ENCODE measurements around the gene TAF8.
"Not testable (repeated sequence)": the region's sequence is repeated elsewhere in the genome, so short reads cannot be mapped to it uniquely, and the experiment has no call there.

Gene TAF8, protein sequence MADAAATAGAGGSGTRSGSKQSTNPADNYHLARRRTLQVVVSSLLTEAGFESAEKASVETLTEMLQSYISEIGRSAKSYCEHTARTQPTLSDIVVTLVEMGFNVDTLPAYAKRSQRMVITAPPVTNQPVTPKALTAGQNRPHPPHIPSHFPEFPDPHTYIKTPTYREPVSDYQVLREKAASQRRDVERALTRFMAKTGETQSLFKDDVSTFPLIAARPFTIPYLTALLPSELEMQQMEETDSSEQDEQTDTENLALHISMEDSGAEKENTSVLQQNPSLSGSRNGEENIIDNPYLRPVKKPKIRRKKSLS

DNA sequence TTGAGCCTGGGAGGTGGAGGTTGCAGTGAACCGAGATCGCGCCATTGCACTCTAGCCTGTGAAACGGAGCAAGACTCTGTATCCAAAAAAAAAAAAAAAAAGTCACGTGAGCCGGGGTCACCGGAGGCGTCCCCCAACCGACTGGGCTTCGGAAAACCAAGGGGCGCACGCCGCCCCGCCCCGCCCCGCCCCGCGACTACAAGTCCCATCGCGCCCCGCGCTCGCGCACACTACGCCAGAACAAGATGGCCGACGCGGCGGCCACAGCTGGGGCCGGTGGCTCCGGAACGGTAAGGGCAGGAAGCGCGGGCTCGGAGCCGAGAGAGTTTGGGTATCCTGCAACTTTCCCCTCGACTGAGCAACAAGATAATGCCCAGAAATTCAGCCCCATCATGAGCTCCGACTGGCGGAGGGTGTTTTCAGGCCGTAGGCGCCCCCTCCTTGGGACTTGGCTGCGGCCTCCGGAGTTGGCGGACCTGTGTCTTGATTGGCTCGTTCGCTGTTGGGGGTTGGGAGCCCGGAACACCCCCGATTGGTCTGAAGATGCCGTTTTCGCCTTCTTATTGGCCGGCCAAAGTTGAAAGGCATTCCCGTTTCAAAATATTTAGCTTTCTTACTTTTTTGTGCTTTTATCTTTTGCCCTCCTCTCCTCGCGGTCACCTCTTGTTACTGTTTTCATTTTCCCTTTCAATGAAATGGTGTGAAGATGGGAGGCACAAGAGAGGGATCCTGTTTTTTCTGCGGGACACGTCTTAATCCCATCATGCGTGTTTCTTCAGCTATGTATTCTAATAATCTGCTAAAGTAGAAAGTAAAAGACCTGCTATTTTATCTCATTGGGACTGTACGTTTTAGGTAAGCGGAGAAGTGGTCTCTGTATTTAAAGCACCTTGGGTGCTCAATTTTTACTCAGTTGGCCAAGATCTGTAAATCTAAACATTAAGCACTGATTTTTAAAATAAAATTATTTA lies at the start of gene TAF8:
Gene TAF8 (plus strand): TSS at position 228 of the 971 bp plus-strand sequence. CDS start 18 bp downstream, at position 246.
- peak; percentile 92 for ATAC-seq

DNA sequence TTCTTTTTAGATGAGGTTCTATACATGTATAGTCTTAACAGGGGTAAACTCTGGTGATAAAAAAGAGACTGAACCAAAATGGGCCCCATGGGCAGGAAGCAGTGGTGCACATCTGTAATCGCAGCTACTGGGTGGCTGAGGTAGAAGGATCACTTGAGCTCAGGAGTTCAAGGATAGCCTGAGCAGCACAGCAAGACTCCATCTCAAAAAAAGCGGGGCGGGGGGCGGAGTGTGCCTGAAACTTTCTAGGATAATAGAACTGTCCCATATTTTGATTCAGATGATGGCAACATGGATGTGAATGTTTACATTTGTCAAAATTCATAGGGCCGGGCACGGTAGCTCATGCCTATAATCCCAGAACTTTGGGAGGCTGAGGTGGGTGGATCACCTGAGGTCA lies 48.8 kb upstream of the TAF8 start:
- TF ChIP-seq ESRRG (CRISPR knock-in tag; IDR thresholded peaks at IDR 0.05) (no peak), ZNF70 (CRISPR knock-in tag; IDR thresholded peaks at IDR 0.05) (no peak), PPARA (CRISPR knock-in tag; IDR thresholded peaks at IDR 0.05; ENCODE audit: borderline replicate concordance) (no peak), ZC3H10 (CRISPR knock-in tag; IDR thresholded peaks at IDR 0.05) (no peak)
- TF ChIP-seq, protein P1, sequence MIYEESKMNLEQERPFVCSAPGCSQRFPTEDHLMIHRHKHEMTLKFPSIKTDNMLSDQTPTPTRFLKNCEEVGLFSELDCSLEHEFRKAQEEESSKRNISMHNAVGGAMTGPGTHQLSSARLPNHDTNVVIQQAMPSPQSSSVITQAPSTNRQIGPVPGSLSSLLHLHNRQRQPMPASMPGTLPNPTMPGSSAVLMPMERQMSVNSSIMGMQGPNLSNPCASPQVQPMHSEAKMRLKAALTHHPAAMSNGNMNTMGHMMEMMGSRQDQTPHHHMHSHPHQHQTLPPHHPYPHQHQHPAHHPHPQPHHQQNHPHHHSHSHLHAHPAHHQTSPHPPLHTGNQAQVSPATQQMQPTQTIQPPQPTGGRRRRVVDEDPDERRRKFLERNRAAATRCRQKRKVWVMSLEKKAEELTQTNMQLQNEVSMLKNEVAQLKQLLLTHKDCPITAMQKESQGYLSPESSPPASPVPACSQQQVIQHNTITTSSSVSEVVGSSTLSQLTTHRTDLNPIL (CRISPR knock-in tag; IDR thresholded peaks at IDR 0.05; ENCODE audit: low read depth), result no peak
- ATAC-seq, result no peak

More for the DNA sequence above, at the start of gene TAF8:
- TF ChIP-seq, protein P2, sequence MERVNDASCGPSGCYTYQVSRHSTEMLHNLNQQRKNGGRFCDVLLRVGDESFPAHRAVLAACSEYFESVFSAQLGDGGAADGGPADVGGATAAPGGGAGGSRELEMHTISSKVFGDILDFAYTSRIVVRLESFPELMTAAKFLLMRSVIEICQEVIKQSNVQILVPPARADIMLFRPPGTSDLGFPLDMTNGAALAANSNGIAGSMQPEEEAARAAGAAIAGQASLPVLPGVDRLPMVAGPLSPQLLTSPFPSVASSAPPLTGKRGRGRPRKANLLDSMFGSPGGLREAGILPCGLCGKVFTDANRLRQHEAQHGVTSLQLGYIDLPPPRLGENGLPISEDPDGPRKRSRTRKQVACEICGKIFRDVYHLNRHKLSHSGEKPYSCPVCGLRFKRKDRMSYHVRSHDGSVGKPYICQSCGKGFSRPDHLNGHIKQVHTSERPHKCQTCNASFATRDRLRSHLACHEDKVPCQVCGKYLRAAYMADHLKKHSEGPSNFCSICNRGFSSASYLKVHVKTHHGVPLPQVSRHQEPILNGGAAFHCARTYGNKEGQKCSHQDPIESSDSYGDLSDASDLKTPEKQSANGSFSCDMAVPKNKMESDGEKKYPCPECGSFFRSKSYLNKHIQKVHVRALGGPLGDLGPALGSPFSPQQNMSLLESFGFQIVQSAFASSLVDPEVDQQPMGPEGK (CRISPR knock-in tag; IDR thresholded peaks at IDR 0.05; ENCODE audit: borderline replicate concordance), result 0 out of 2 replicates have a peak, but pooled peaks have one; percentile 44
- TF ChIP-seq CSDC2 (CRISPR knock-in tag; IDR thresholded peaks at IDR 0.05) (no peak), ZC3H10 (CRISPR knock-in tag; IDR thresholded peaks at IDR 0.05) (no peak), RARB (CRISPR knock-in tag; IDR thresholded peaks at IDR 0.05) (no peak), ZNF8 (CRISPR knock-in tag; IDR thresholded peaks at IDR 0.05) (no peak), ZFP30 (CRISPR knock-in tag; IDR thresholded peaks at IDR 0.05) (no peak), ZNF70 (CRISPR knock-in tag; IDR thresholded peaks at IDR 0.05) (0 out of 2 replicates have a peak, but pooled peaks have one; percentile 42), ARNTL (CRISPR knock-in tag; IDR thresholded peaks at IDR 0.05; ENCODE audit: borderline replicate concordance, low read depth) (no peak), BACH2 (CRISPR knock-in tag; IDR thresholded peaks at IDR 0.05; ENCODE audit: borderline replicate concordance) (no peak), GLIS3 (CRISPR knock-in tag; IDR thresholded peaks at IDR 0.05) (no peak), TCF4 (CRISPR knock-in tag; IDR thresholded peaks at IDR 0.05; ENCODE audit: borderline replicate concordance) (no peak), ESRRG (CRISPR knock-in tag; IDR thresholded peaks at IDR 0.05) (0 out of 2 replicates have a peak, but pooled peaks have one; percentile 31), SNAI2 (CRISPR knock-in tag; IDR thresholded peaks at IDR 0.05) (no peak)
- TF ChIP-seq, protein P3, sequence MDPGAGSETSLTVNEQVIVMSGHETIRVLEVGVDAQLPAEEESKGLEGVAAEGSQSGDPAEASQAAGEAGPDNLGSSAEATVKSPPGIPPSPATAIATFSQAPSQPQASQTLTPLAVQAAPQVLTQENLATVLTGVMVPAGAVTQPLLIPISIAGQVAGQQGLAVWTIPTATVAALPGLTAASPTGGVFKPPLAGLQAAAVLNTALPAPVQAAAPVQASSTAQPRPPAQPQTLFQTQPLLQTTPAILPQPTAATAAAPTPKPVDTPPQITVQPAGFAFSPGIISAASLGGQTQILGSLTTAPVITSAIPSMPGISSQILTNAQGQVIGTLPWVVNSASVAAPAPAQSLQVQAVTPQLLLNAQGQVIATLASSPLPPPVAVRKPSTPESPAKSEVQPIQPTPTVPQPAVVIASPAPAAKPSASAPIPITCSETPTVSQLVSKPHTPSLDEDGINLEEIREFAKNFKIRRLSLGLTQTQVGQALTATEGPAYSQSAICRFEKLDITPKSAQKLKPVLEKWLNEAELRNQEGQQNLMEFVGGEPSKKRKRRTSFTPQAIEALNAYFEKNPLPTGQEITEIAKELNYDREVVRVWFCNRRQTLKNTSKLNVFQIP (CRISPR knock-in tag; IDR thresholded peaks at IDR 0.05; ENCODE audit: borderline replicate concordance, low read depth), result peak; percentile 53; the same call in 1 of the 2 replicates

DNA sequence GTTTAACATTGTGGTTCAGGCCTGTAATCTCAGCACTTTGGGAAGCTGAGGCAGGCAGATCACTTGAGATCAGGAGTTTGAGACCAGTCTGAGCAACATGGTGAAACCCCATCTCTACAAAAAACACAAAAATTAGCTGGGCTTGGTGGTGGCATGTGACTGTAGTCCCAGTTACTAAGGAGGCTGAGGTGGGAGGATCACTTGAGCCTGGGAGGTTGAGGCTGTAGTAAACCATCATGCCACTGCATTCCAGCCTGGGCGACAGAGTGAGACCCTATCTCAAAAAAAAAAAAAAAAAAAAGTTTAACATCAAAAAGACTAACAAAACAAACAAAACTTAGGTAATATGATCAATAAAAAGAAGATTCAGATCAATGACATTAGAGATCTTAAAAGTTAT lies 46.7 kb upstream of the TAF8 start:
- ATAC-seq, result not testable (repeated sequence)

DNA sequence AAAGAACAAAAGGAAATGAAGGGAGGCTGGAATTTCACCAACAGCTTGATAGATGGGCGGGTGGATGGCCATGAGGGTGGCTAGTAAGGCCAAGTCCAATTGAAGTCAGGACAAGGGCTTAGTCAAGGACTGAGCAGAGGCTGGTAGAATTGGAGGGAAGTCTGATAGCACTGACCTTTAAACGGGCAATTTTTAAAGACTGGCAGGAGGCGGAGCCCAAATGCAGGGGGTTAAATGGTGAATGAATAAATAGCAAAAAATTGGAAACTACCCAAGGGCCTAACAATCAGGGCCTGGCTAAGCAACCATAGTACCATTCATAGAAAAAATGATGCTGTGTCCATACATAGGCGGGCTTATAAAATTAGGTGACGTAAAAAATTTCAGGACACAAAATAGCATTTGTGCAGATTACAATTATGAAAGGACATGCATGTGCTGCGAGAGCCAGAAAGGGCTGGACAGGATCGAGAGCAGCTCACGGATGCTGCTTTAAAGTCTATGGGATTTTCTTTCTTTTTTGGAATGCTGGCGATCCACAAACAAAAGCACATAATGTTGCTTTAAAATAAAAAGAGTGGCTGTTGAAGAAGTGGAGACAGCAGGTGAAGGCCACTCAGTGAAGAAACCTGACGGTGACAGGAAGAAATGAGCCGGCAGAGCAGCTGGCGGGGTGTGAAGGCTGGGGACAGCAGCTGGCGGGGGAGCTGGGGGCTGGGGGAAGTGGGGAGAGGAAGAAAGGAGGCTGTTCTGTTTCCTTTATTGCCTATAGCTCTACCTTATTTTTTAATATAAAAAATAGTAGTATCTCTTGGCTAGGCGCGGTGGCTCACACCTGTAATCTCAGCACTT lies 42.8 kb upstream of the TAF8 start:
- TF ChIP-seq ARNTL (CRISPR knock-in tag; IDR thresholded peaks at IDR 0.05; ENCODE audit: borderline replicate concordance, low read depth) (no peak), ESRRG (CRISPR knock-in tag; IDR thresholded peaks at IDR 0.05) (no peak), ZC3H10 (CRISPR knock-in tag; IDR thresholded peaks at IDR 0.05) (no peak), ZNF8 (CRISPR knock-in tag; IDR thresholded peaks at IDR 0.05) (no peak)
- TF ChIP-seq, protein P2 (CRISPR knock-in tag; IDR thresholded peaks at IDR 0.05; ENCODE audit: borderline replicate concordance), result no peak
- ATAC-seq, result no peak

DNA sequence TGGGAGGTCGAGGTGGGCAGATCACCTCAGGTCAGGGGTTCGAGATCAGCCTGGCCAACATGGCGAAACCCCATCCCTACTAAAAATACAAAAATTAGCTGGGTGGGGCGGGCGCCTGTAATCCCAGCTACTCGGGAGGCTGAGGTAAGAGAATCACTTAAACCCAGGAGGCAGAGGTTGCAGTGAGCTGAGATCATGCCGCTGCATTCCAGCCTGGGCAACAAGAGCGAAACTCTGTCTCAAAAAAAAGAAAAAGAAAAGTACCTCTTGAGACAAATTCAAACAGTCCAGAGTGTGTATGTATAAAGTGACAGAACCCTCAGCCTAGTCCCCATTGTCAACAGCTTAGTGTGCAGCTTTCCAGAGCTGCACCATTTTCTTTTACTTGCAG lies 42.2 kb upstream of the TAF8 start:
- not testable (repeated sequence) for ATAC-seq
